ENCODE results near the gene LRRC32. TPM values are rescaled to one million over a fixed set of nuclear protein-coding genes. Genes with fewer than 3 reads are reported as not detected.

LRRC32 gene
- total and polyA plus RNA-seq, 2 experiments from 2014 or later, result 4.0 to 7.9 TPM

DNA sequence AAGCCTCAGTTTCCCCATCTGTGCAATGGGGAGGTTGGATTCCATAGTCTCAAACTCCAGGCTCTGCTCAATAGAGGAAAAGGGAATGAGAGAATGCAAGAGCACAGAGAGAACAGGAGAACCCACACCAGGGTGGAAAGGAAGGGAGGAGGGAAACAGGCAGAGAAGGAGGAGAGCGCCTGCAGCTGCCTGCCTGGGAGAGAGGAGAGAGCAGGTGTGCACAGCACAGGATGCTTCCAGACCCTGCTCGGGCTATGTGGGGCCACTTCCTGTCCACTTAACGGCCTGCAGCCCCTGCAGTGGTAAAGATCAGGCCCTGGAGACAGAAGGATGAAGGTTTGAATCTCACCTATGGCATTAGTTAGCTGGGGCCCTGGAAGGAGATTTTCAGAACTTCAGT is 12.3 kb downstream of the LRRC32 start:
- in situ Hi-C loops (cut with MboI), result no loop called here
- DNase-seq, result no peak
- H3K27ac ChIP-seq, result no peak overlapping the region
- no peaks in the 10 kb centered on the region for H3K36me3 ChIP-seq (ENCODE audit: low read depth)
- H3K27me3 ChIP-seq (replicated peaks; ENCODE audit: insufficient read depth), result no peaks in the 10 kb centered on the region
- H3F3A ChIP-seq (ENCODE audit: insufficient read depth), result no peaks in the 10 kb centered on the region
- no peaks in the 10 kb centered on the region for H3K9me3 ChIP-seq (ENCODE audit: low read depth)
- no peak overlapping the region for H3K4me3 ChIP-seq
- H2AFZ ChIP-seq, result no peak overlapping the region
- H3K9me2 ChIP-seq (ENCODE audit: insufficient read depth), result no peaks in the 10 kb centered on the region
- H3K9ac ChIP-seq, result no peak overlapping the region
- no peaks in the 10 kb centered on the region for H4K20me1 ChIP-seq (ENCODE audit: insufficient read depth)
- H3K4me1 ChIP-seq (ENCODE audit: insufficient read depth), result no peaks in the 10 kb centered on the region
- H3K79me2 ChIP-seq (ENCODE audit: insufficient read depth), result no peaks in the 10 kb centered on the region
- no peak overlapping the region for H3K4me2 ChIP-seq (ENCODE audit: unreplicated experiment)
- WGBS, 2 experiments (ENCODE audit: low coverage in 1 of 2, low lambda C conversion rate in 2 of 2, missing lambda C conversion rate in 2 of 2), result 83 to 86% methylated on average over 3 of the region's 3 CpGs
- TF ChIP-seq EZH2phosphoT487 (IDR thresholded peaks at IDR 0.05; ENCODE audit: insufficient read depth, low read depth), result no peak
- no peak for TF ChIP-seq EZH2 (IDR thresholded peaks at IDR 0.05; ENCODE audit: insufficient read depth, poor library complexity, severe bottlenecking)

GRCh38 chr11:76657187-76658170 is 13.1 kb downstream of the LRRC32 start:
- no peak overlapping the region for H3K4me3 ChIP-seq
- DNase-seq, result no peak
- no peaks in the 10 kb centered on the region for H3K36me3 ChIP-seq (ENCODE audit: low read depth)
- TF ChIP-seq EZH2phosphoT487 (IDR thresholded peaks at IDR 0.05; ENCODE audit: insufficient read depth, low read depth), result no peak
- TF ChIP-seq EZH2 (IDR thresholded peaks at IDR 0.05; ENCODE audit: insufficient read depth, poor library complexity, severe bottlenecking), result no peak
- no peaks in the 10 kb centered on the region for H3K27me3 ChIP-seq (replicated peaks; ENCODE audit: insufficient read depth)
- no peaks in the 10 kb centered on the region for H3K79me2 ChIP-seq (ENCODE audit: insufficient read depth)
- H3K4me2 ChIP-seq (ENCODE audit: unreplicated experiment), result no peak overlapping the region
- in situ Hi-C loops (cut with MboI), result no loop called here
- WGBS, 2 experiments (ENCODE audit: low coverage in 1 of 2, low lambda C conversion rate in 2 of 2, missing lambda C conversion rate in 2 of 2), result 76 to 82% methylated on average over 13 to 14 of the region's 14 CpGs
- no peaks in the 10 kb centered on the region for H3K4me1 ChIP-seq (ENCODE audit: insufficient read depth)
- H3K27ac ChIP-seq, result no peak overlapping the region
- no peak overlapping the region for H3K9ac ChIP-seq
- no peaks in the 10 kb centered on the region for H3K9me2 ChIP-seq (ENCODE audit: insufficient read depth)
- H2AFZ ChIP-seq, result no peak overlapping the region
- no peaks in the 10 kb centered on the region for H3F3A ChIP-seq (ENCODE audit: insufficient read depth)
- H4K20me1 ChIP-seq (ENCODE audit: insufficient read depth), result no peaks in the 10 kb centered on the region
- H3K9me3 ChIP-seq (ENCODE audit: low read depth), result no peaks in the 10 kb centered on the region

GRCh38 chr11:76656571-76657081 is 13.9 kb downstream of the LRRC32 start:
- Histone ChIP-seq H3K9me2 (ENCODE audit: insufficient read depth) (no peaks in the 10 kb centered on the region), H3K27me3 (replicated peaks; ENCODE audit: insufficient read depth) (no peaks in the 10 kb centered on the region), H3K4me1 (ENCODE audit: insufficient read depth) (no peaks in the 10 kb centered on the region), H3K79me2 (ENCODE audit: insufficient read depth) (no peaks in the 10 kb centered on the region), H3K9me3 (ENCODE audit: low read depth) (no peaks in the 10 kb centered on the region), H3K9ac (no peak overlapping the region), H4K20me1 (ENCODE audit: insufficient read depth) (no peaks in the 10 kb centered on the region), H3F3A (ENCODE audit: insufficient read depth) (no peaks in the 10 kb centered on the region), H3K27ac (no peak overlapping the region), H3K4me2 (ENCODE audit: unreplicated experiment) (no peak overlapping the region), H2AFZ (no peak overlapping the region), H3K4me3 (no peak overlapping the region), H3K36me3 (ENCODE audit: low read depth) (no peaks in the 10 kb centered on the region)
- TF ChIP-seq EZH2 (IDR thresholded peaks at IDR 0.05; ENCODE audit: insufficient read depth, poor library complexity, severe bottlenecking), result no peak
- no peak for TF ChIP-seq EZH2phosphoT487 (IDR thresholded peaks at IDR 0.05; ENCODE audit: insufficient read depth, low read depth)
- in situ Hi-C loops (cut with MboI), result no loop called here
- DNase-seq, result no peak
- WGBS, 2 experiments (ENCODE audit: low coverage in 1 of 2, low lambda C conversion rate in 2 of 2, missing lambda C conversion rate in 2 of 2), result 38 to 43% methylated on average over 7 of the region's 7 CpGs

- Histone ChIP-seq H3K4me2 (ENCODE audit: unreplicated experiment) (no peak overlapping the region), H3K36me3 (ENCODE audit: low read depth) (no peaks in the 10 kb centered on the region), H3F3A (ENCODE audit: insufficient read depth) (no peaks in the 10 kb centered on the region), H3K27me3 (replicated peaks; ENCODE audit: insufficient read depth) (no peaks in the 10 kb centered on the region), H3K4me3 (no peak overlapping the region), H3K9me3 (ENCODE audit: low read depth) (no peaks in the 10 kb centered on the region), H3K27ac (no peak overlapping the region), H4K20me1 (ENCODE audit: insufficient read depth) (no peaks in the 10 kb centered on the region), H3K79me2 (ENCODE audit: insufficient read depth) (no peaks in the 10 kb centered on the region), H2AFZ (no peak overlapping the region), H3K4me1 (ENCODE audit: insufficient read depth) (no peaks in the 10 kb centered on the region), H3K9me2 (ENCODE audit: insufficient read depth) (no peaks in the 10 kb centered on the region), H3K9ac (no peak overlapping the region)
- no peak for DNase-seq
- in situ Hi-C loops (cut with MboI), result no loop called here
- 85 to 90% methylated on average over 7 to 8 of the region's 8 CpGs for WGBS, 2 experiments (ENCODE audit: low coverage in 1 of 2, low lambda C conversion rate in 2 of 2, missing lambda C conversion rate in 2 of 2)
- TF ChIP-seq EZH2 (IDR thresholded peaks at IDR 0.05; ENCODE audit: insufficient read depth, poor library complexity, severe bottlenecking) (no peak), EZH2phosphoT487 (IDR thresholded peaks at IDR 0.05; ENCODE audit: insufficient read depth, low read depth) (no peak)
These were observed 14.5 kb downstream of the LRRC32 start for GRCh38 chr11:76656050-76656531.

Measured in GM23248 (cell line).